Epithelial cell of proximal tubule (primary cell): ENCODE measurements around the gene NPC1L1. TPM values are rescaled to one million over a fixed set of nuclear protein-coding genes. Genes with fewer than 3 reads are reported as not detected.

Source experiments
- DNase-seq: peaks from one replicate; pipeline ENCODE4 v3.0.0-alpha.2; 2011; ENCODE audit warnings: low read depth
- H3K4me3 ChIP-seq: 2 replicates; pipeline ENCODE4 v1.5.1; 2011; ENCODE audit warnings: low read depth, mild to moderate bottlenecking, low read length
- CTCF ChIP-seq: conservative IDR thresholded peaks from 2 replicates; pipeline ENCODE4 v1.5.1; 2012; ENCODE audit warnings: low read depth, mild to moderate bottlenecking, low read length
- total RNA-seq: library from RNA; depleted of rRNA; stranded (reverse); fragments of >200 nt; gene quantifications from 2 replicates; pipeline ENCODE4 v1.2.3, GENCODE V29; 2015

NPC1L1 gene
- total RNA-seq, 1 donor from 2014 or later, result 0.23 TPM

DNA sequence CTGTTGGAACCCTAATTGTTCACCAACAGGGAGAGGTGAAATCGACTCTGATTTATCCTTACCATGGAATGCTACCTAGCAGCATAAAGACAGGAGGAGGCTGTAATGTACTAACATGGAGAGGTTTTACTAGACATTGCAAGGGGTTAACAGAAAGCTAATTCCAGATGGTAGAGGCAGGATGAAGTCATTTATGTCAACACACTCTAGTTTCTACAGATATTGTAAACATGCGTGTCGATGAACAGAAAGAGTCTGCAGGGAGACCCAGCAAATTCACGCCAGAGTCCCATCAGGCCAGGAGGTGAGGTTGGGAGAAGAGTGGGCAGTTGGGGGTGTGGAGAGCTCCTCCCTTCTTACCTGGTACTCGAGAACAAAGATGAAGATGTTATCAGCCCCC is 7.0 kb downstream of the NPC1L1 start:
- TF ChIP-seq CTCF, result no peak
- no peak overlapping the region for H3K4me3 ChIP-seq
- no peak for DNase-seq

DNA sequence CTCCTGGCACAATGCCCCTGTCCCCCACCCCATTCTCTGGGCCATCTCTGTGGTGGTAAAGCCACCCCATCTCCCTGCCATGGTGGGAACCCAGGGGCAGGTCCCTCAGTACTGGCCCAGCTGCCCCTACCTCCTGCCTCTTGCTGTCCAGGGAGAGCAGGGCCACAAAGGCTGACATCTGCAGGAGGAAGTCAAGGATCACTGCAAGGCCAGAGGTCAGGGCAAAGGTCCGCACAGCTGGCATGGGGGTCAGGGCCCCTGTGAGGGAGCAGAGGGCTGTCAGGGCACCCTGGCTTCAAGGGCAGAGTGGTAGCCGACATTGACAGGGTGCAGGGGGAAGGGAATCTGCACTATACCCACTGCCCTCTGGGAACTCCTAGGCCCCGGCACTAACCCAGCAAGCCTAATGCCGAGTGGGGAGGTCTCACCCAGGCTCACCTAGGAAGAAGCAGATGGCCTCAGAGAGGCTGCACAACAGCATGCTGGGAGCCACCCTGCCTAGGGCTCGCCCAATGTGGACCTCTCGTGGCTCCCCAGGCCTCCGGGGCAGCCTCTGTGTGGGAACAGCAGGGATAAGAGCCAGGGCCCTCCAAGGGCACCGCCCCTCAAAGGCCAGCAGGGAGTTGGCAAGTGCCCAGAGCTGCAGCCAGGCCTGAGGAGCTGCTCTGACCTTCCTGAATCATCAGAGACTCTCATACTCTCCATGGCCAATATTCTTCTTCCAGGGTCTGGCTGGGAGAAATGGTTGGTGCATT is 7.7 kb downstream of the NPC1L1 start:
- DNase-seq, result no peak
- TF ChIP-seq CTCF, result no peak
- no peak overlapping the region for H3K4me3 ChIP-seq

GRCh38 chr7:44531421-44532380 is 9.4 kb downstream of the NPC1L1 start:
- no peak overlapping the region for H3K4me3 ChIP-seq
- no peak for DNase-seq
- no peak for TF ChIP-seq CTCF

- no peak for DNase-seq
- H3K4me3 ChIP-seq, result no peak overlapping the region
- TF ChIP-seq CTCF, result no peak
Observed at GRCh38 chr7:44530990-44531389, 10.1 kb downstream of the NPC1L1 start.

DNA sequence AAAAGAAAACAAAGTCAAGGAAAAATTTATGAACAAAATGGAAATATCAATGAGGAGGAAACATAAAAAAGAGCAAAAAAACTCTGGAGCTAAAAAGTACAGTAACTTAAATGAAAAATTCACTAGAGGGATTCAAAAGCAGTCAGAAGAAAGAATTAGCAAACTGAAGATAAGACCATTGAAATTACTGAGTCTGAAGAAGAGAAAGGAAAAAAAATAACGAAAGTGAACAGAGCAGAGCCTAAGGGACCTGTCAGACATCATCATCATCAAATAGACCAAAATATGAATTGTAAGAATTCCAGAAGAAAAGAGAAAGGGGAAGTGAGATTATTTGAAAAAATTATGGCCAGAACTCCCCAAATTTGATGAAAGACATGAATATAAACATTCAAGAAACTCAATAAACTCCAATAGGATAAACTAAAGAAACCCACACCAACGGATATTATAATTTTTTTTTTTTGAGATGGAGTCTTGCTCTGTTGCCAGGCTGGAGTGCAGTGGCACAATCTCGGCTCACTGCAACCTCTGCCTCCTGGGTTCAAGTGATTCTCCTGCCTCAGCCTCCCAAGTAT is 16.2 kb downstream of the NPC1L1 start:
- TF ChIP-seq CTCF, result no peak
- no peak for DNase-seq
- H3K4me3 ChIP-seq, result no peak overlapping the region

GRCh38 chr7:44522315-44522714 is 18.8 kb downstream of the NPC1L1 start:
- no peak for TF ChIP-seq CTCF
- no peak overlapping the region for H3K4me3 ChIP-seq
- no peak for DNase-seq
